ENCODE measurements around the gene CLCF1.

The CLCF1 gene

DNA sequence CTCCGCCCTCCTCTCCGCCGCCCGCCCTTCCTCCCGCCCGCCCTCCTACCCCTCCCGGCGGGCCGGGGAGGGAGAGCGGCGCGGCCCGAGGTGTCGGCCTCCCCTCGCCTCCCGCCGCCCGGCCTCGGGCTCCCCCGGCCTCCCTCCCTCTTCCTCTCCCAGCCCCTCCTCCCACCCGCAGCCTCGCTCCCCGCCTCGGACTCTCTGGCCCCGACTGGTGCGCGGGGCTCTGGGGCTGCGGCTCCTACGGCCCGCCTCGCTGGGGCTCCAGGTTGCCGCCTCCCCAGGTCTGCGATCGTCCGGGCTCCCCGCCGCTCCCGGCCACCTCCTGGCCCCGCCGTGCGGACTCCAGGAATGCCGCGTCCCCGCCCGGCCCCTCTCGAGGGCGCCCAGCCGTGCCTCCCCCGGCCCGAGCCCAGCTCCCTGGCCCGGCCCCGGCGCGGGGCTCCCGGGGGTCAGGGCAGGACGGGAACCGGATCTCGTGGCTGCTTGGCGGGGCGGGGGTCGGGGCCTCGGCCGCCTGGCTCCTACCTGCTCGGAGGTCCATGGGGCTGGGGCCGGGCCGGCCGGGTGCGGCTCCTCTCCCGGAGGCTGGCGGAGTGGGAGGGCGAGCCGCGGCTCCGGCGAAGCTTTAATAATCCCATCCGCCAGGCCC, at the start of gene CLCF1:
TSS of gene CLCF1 (minus strand) at position 606 of the 655 bp plus-strand sequence. CDS start at position 547, 59 bp downstream.
- in situ Hi-C loops (cut with MboI; ENCODE audit: low pct_unique_long_range_greater_than_20kb, low sequenced_read_pairs): no loop called here
- DNase-seq: peak; percentile 51

DNA sequence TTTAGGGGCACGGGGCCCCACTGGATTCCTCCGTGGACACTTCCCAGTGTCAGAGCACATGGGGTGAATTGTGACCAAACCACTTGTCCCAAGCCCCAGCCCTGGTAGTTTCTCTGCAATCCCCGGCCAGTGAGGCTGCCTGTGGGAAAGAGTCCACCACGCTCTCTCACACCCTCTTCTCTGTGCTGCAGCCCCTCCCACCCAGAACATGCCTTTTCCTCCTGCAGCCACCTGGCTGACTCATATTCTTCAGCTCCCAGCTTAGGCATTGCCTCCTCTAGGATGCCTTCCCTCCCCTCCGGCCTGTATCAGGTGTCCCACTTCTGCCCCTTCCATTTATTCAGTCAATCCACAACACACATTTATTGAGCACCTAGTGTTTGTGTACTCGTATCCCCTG, 49.5 kb upstream of the CLCF1 start:
- in situ Hi-C loops (cut with MboI; ENCODE audit: low pct_unique_long_range_greater_than_20kb, low sequenced_read_pairs): no loop called here
- no peak for DNase-seq

DNA sequence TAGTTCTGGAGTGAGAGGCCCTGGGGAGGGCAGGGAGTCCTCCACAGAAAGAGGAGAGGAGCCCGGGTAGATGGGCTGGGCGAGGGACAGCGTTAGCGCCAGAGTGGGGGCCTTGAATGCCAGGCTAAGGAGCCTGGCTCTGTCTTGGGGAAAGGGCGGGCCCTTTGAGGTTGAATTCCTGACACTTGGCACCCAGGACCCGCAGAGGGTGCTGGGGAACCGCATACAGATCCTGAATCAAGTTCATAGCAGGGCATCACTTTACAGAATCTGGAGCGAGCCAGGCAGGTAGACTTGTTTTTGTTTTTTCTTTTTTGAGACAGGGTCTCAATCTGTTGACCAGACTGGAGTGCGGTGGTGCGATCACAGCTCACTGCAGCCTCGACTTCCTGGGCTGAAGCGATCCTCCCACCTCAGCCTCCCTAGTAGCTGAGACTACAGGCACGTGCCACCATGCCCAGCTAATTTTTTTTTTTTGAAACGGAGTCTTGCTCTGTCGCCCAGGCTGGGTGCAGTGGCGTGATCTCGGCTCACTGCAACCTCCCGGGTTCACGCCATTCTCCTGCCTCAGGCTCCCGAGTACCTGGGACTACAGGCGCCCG, 48.1 kb upstream of the CLCF1 start:
- DNase-seq: no peak
- in situ Hi-C loops (cut with MboI; ENCODE audit: low pct_unique_long_range_greater_than_20kb, low sequenced_read_pairs): no loop called here

DNA sequence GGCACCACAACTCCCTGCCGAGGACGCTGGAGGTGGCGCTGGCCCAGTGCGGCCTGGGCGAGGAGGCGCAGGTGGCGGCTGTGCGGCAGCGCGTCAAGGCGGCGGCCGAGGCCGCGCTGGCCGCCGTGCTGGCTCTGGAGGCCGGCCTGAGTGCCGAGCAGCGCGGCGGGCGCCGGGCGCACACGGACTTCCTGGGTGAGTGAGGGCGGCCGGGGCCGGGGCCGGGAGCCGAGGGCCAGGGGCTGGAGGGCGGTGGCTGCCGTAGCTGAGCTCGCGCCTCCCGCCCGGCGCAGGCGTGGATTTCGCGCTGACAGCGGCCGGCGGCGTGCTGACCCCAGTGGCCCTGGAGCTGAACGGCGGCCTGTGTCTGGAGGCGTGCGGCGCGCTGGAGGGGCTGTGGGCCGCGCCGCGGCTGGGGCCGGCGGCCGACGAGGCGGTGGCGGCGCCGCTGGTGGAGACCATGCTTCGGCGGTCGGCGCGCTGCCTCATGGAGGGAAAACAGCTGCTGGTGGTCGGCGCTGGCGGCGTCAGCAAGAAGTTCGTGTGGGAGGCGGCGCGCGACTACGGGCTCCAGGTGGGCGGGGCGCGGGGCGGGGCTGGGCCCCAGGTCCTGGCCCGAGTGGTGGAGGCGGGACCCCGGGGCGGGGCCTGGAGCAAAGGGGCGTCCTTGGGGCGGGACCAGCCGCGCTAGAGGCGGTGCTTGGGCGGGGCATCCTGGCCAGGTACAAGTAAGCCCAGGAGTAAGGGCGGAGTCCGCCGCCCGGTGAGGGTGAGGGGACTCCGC, 47.4 kb upstream of the CLCF1 start:
- in situ Hi-C loops (cut with MboI; ENCODE audit: low pct_unique_long_range_greater_than_20kb, low sequenced_read_pairs): no loop called here

DNA sequence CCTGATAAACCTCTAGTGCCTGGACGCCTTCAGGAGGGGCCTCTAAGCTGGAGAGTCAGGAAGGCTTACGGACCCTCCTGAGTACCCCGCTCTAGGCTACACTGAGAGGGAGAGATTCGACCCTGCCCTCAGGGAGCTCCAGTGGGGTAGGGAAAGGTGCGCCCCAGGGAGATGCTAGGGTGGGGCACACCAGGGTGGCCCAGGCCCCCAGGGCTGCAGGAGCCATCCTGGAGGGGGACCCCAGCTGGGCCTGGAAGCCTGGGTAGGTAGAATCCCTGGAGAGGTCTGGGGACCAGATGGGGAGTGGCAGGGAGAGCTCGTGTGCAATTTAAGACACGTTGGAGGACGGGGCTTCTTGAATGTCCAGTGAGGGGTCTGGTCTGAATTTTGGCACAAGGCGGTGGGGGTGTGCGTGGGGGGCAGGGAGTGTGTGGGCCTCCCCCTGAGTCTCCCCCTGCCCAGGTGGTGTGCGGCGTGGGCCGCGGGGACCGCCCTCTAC, 46.8 kb upstream of the CLCF1 start:
- no peak for DNase-seq
- in situ Hi-C loops (cut with MboI; ENCODE audit: low pct_unique_long_range_greater_than_20kb, low sequenced_read_pairs): no loop called here

More for the DNA sequence above, 47.4 kb upstream of the CLCF1 start:
- peak; percentile 92 for DNase-seq

DNA sequence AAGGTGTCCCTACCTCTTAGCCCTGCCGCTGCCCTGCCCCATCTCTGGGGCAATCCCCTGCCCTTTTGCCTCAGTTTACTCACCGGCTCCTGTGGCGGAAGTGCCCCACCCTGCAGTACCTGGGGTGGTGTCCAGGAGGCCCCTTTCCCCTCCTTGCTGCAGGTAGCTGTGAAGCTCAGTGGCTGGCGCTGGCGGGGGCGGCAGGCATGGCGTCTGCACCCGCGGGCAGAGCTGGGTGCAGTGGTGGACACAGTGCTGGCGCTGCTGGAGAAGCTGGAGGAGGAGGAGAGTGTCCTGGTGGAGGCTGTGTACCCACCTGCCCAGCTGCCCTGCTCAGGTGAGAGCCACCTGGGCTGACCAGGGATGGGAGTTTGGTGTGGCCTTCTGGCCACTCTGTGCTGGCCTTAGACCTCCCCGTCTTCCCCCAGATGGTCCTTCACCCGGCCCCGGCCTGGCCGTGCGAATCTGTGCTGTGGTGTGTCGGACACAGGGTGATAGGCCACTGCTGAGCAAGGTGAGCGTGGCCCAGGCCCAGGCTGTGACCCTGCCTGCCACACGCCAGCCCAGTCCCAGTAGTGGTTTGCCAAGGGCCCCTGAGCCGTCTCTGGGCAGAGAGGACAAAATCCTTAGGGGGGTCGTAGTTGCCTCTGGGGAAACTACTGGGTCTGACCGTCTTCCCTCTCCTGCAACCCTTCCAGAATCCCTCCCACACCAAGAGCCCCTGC, 46.1 kb upstream of the CLCF1 start:
- in situ Hi-C loops (cut with MboI; ENCODE audit: low pct_unique_long_range_greater_than_20kb, low sequenced_read_pairs): no loop called here

DNA sequence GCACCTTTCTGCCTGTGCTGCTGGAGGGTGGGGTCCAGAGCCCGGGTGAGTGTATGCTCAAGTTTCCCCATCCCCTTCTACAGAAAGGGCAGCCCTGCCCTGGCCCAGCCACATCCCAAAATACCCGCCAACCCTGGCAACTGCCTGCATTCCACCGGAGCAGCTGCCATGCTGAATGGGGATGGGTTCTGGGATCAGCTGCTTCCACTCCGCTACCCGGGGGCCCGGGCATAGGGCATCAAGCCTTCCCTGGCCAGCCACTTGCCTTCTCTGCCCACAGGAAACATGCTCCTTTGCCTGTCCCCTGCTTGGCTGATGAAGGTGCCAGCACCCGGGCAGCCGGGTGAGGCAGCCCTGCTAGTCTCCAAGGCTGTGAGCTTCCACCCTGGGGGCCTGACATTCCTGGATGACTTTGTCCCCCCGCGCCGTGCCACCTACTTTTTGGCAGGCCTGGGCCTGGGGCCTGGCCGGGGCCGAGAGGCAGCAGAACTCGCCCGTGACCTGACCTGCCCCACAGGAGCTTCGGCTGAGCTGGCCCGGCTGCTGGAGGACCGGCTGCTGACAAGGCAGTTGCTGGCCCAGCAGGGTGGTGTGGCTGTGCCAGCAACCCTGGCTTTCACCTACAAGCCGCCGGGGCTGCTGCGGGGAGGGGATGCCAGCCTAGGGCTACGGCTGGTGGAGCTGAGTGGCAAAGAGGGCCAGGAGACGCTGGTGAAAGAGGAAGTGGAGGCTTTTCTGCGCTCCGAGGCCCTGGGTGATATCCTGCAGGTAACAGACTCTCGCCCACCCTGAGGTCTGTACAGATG, 45.3 kb upstream of the CLCF1 start:
- in situ Hi-C loops (cut with MboI; ENCODE audit: low pct_unique_long_range_greater_than_20kb, low sequenced_read_pairs): no loop called here
- DNase-seq: peak; percentile 30

More for the DNA sequence above, 46.1 kb upstream of the CLCF1 start:
- no peak for DNase-seq

DNA sequence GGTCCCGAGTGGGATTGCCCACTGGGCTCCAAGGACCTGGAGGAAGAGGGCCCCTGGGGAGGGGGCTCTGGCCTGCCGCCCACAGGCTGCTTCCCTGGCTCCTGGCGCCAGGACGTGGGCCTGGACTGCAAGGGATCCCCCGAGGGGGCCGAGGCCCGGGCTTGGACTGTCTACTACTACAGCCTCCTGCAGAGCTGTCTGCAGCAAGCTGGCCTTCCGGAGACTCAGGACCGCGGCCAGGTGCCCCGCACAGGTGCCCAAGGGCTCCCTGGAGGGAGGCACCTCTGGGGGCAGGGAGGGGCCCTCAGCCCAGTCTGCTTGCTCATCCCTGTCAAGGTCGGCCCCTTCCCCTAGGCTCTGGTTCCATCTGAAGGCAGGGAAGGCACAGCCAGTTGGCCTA, 44.0 kb upstream of the CLCF1 start:
- no peak for DNase-seq
- in situ Hi-C loops (cut with MboI; ENCODE audit: low pct_unique_long_range_greater_than_20kb, low sequenced_read_pairs): no loop called here

DNA sequence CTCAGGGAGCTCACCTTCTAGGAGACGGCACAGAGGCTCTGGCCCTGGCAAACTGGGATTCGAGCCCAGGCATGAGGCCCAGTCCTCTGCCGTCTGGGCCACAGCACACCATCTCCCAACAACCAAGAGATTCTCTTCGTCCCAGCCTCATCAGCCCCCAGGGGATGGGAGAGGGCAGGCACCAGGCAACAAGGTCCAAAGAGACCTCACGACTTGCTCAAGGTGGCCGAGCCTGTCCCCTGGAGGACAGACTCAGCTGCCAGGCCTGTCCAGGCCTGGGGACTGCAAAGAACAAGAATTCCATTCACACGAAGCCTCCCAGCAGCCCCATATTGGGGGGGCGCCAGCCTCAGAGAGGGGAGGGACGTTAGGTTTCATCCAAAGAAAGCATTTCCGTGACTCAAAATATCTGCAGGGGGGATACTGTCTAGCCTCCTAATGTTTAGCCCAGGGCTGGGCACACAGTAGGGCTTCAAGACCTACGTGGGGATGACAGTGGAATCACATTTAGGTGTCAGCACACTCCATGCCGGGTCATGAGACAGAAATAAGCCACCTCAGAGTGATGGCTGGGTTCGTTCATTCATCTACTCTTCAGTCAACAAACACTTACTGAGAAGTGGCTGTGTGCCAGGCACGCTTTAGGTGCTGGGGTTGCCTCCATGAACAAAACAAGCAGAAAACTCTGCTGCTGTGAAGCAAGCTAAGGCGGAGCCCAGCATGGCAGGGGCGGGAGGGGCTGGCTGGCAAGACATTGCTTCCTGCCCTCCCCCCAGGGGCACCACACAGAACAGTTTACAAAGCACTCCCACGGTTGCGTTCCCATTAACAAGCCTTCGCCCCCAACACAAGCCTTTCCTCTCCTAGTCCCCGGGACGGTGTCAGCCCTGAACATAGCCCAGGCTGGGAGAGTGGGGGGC, 43.3 kb upstream of the CLCF1 start:
- DNase-seq: peak; percentile 43
- in situ Hi-C loops (cut with MboI; ENCODE audit: low pct_unique_long_range_greater_than_20kb, low sequenced_read_pairs): no loop called here

DNA sequence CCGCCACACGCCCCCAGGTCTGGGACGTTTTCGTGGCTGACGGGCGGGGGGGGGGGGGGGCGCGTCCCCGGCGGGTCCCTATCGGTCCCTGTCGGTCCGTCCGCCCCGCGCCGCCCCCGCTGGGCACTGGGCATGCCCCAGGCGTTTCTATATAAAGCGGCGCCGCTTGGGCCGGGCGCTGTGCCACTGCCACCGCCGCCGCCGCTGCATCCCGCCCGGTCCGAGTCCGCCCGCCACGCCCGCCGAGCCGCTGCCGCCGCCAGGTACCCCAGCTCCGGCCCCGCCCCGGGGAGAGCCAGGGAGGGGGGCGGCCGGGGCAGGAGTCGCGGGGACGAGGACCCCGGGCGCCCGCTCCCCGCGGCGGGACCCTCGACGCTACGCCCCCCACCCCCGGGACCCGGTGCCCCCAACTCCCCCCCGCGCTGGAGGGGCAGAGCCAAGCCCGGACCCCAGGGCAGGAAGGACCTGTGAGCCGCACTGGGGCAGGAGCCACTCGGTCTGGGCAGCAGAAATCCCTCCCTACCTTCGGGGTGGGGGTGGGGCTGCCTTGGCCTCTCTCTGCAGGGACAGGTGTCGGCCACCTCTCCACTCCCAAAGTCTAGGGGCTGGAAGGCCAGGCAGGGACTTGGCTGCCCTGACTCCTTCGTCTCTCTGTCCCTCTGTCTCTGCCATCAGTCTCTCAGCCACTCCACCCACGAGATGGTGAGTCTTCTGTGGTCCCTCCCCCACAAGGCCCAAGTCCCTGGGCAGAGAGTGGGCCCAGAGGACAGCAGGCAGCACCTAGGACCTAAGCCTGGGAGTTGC, 42.3 kb upstream of the CLCF1 start, which contains the start of gene CARNS1:
TSS of gene CARNS1 (plus strand) at position 178 of the 804 bp plus-strand sequence. CDS start at position 700, 522 bp downstream.
- DNase-seq: no peak
- in situ Hi-C loops (cut with MboI; ENCODE audit: low pct_unique_long_range_greater_than_20kb, low sequenced_read_pairs): no loop called here

DNA sequence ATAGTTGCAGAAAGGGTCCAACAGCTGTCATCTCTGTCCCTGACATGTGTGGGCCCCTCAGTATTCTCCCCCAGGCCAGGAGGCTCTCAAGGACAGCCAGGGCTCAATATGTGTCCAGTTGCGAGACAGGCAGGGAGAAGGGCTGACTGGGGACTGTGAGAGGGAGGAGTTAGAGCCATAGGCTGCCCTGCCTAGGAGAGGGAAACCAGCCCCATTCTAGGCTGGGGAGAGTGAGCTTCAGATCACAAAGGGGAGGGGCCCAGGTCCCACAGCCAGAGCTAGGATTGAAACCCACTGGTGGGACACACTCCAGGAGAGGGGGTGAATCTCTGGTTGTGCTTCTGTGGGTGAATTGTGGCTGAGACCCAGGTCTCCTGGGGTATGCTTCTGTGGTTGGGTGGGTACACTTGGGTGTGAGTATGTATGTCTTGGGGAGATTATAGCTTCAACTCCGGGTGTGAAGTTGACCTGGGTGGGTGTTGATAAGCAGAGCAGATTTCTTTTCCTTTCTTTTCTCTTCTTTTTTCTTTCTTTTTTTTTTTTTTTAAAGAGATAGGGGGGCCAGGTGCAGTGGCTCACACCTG, 40.0 kb upstream of the CLCF1 start:
- no peak for DNase-seq
- in situ Hi-C loops (cut with MboI; ENCODE audit: low pct_unique_long_range_greater_than_20kb, low sequenced_read_pairs): no loop called here

DNA sequence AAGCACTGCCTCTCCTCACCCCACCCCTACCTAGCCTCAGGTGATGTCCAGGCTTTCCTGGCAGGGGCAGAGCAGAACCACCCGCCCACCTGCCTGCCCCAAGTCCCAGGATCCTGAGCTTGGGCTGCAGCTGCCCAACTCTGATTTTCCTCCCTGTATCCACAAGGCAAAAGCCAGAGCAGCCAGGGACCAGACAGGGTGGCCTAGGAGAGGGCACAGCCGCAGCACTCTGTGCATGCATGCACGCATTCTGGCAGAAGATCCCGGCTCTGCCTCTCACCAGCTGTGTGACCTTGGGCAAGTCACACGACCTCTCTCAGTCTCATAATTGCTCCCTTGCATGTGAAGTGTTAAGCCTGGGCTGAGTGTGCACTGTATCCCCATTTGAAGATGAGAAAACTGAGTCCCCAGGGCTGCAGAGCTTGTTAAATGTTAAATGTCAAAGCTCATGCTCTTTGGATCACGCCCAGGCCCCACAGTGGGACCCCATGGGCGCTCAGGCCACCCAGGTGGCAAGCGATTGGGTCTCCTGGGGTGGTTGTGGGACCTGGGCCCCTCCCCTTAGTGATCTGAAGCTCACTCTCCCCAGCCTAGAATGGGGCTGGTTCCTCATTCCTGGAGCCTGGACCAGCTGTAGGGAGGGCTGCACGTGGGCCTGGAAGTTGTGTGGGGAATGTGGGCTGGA, 39.2 kb upstream of the CLCF1 start:
- in situ Hi-C loops (cut with MboI; ENCODE audit: low pct_unique_long_range_greater_than_20kb, low sequenced_read_pairs): no loop called here
- no peak for DNase-seq

DNA sequence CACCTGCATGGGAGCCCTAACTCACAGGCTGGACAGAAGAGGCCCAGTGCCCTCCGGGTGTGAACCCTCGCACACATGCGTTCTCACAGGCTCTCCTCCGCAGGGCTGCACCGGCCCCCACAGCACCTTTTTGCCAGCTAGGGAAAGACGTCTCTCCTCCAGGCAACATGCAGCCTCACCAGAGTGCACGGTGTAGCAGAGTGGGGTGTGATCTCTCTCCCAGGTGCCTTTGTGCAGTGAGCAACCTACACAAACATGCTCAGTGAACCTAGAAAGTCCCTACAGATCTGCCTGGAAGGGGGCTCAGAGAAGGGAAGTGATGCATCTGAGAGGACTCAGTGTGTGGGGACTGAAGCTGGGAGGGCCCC, 38.4 kb upstream of the CLCF1 start:
- no peak for DNase-seq
- in situ Hi-C loops (cut with MboI; ENCODE audit: low pct_unique_long_range_greater_than_20kb, low sequenced_read_pairs): no loop called here

DNA sequence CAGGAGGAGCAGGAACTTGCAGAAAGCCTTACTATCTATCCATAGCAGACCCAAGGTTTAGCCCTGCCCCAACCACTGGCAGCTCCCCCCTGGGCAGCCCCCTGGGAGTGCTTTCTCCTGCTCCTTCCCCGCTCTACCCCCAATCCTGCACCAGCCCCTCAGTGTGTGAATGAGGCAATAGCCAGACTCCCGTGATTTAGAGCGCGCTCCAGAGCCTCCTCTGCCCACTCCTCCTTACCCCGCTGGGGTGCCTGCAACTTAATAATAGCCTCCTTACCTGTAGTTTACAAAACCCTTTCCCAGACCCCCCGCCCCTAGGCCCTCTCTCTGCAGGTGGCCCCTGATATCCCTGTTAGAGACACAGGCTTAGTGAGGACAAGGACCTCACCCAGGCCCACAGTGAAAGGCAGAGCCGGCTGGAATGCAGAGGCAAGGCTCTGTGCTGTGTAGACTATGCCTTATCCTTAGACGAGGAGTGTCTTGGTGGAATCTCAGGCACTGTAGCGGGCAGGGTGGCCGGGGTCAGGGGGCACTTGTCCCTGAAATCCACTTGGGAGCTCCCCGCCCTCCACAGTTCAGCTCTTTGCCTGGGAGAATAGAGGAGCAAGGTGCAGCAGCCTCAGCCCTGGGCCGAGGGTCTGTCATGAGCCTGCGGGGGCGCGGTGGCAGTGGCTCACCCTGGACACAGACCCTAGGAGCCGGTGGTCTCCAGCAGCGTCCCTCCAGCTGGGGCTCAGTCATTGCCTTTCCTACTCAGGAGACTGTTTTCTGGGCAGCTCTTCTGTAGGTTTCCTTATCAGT, 37.8 kb upstream of the CLCF1 start:
- no peak for DNase-seq
- in situ Hi-C loops (cut with MboI; ENCODE audit: low pct_unique_long_range_greater_than_20kb, low sequenced_read_pairs): no loop called here

DNA sequence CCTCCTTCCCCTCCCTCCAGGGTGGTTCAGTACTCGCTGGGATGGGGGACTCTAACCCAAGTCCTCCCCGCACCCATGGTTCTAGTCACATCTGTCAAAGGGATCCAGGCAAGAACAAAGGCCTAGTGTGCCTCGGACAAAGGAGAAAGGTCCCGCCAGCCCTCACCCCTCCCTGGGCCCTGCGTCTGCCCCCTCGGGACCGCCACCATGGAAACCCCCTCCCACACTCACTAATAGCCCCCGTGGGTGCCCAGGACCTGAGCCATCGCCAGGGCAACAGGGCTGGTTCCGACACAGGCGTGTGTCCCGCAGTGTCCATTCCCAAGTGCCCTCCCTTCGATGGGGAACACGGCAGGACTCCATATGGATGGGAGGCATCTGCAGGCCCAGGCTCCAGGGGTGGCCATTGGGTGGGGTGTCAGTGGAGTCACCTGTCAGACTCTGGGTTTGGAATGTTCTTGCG, 37.0 kb upstream of the CLCF1 start:
- in situ Hi-C loops (cut with MboI; ENCODE audit: low pct_unique_long_range_greater_than_20kb, low sequenced_read_pairs): no loop called here
- DNase-seq: no peak

All from KBM-7 (cell line).